HG03575 (cell line): ENCODE data around the gene FGGY.

Source experiments
- ATAC-seq: cut with Tn5 transposase; IDR thresholded peaks from one replicate; pipeline ENCODE4 v1.9.1; 2021; ENCODE audit not compliant: unreplicated experiment, insufficient number of reproducible peaks, low FRiP score; ENCODE audit errors: extremely low read depth

FGGY gene

GRCh38 chr1:59367301-59368007, 70.6 kb downstream of the FGGY start:
- no peak for ATAC-seq

- no peak for ATAC-seq
These were observed 71.2 kb downstream of the FGGY start for GRCh38 chr1:59368008-59368670.

GRCh38 chr1:59375321-59376220, 78.7 kb downstream of the FGGY start:
- ATAC-seq: no peak

GRCh38 chr1:59377350-59377904, 80.5 kb downstream of the FGGY start:
- ATAC-seq: no peak

- no peak for ATAC-seq
These were observed 81.9 kb downstream of the FGGY start for GRCh38 chr1:59378621-59379370.

- ATAC-seq: no peak
These were observed 82.5 kb downstream of the FGGY start for GRCh38 chr1:59379371-59379728.

- no peak for ATAC-seq
These were observed 87.1 kb downstream of the FGGY start for GRCh38 chr1:59383963-59384362.

- no peak for ATAC-seq
These were observed 87.5 kb downstream of the FGGY start for GRCh38 chr1:59384443-59384842.

- no peak for ATAC-seq
These were observed 91.3 kb downstream of the FGGY start for GRCh38 chr1:59388191-59388590.

GRCh38 chr1:59389847-59390246, 93.0 kb downstream of the FGGY start:
- no peak for ATAC-seq

- ATAC-seq: no peak
These were observed 93.4 kb downstream of the FGGY start for GRCh38 chr1:59390307-59390706.

- no peak for ATAC-seq
These were observed 94.6 kb downstream of the FGGY start for GRCh38 chr1:59391212-59392179.

- no peak for ATAC-seq
These were observed 96.6 kb downstream of the FGGY start for GRCh38 chr1:59393211-59394180.

GRCh38 chr1:59394706-59395425, 98.0 kb downstream of the FGGY start:
- ATAC-seq: no peak

GRCh38 chr1:59396387-59396786, 99.5 kb downstream of the FGGY start:
- no peak for ATAC-seq

- no peak for ATAC-seq
These were observed 100.4 kb downstream of the FGGY start for GRCh38 chr1:59397139-59397858.
